Measurements from ENCODE around the gene PCDH9. TPM values are rescaled to one million over a fixed set of nuclear protein-coding genes. Genes with fewer than 3 reads are reported as not detected.

The PCDH9 gene
- polyA plus RNA-seq, 1 of the 3 experiments (the other 2 are of a cell fraction): 1.3 TPM

DNA sequence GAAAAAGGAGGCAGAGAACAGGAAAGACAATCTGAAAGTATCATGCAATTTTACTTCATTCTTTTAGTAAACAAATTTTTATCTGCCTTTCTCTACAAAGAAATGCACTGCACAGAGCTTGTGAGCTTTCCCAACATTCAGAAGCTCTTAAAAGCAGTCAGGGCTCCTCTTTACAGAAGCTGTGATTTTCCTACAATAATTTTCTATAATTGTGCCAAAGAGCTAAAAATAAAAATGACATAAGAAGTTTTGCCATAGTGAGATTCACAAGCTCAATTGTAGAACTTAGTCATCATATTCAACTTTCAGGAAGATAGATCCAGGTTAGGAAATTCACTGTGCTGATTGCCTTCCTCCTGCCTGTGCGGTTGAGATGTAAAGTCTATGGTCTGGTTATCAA, 341.4 kb downstream of the PCDH9 start:
- DNase-seq: no peak
- no peaks in the 10 kb centered on the region for H3K79me2 ChIP-seq (ENCODE audit: insufficient read depth)
- H3K4me1 ChIP-seq (ENCODE audit: control insufficient read depth in 1 of 2, insufficient read depth in 2 of 2, low read depth in 1 of 2, low read length in 1 of 2): peaks cover 0 to 3% of the 10 kb centered on the region in 2 experiments; a peak in 2 of 4 replicates
- no peaks in the 10 kb centered on the region for H3K27me3 ChIP-seq (ENCODE audit: insufficient read depth)
- no peak overlapping the region for H3K4me2 ChIP-seq
- POLR2A ChIA-PET: no interaction called here
- peaks cover 0 to 3% of the 10 kb centered on the region in 2 experiments for H3K36me3 ChIP-seq (replicated peaks in 1 of 2; ENCODE audit: control insufficient read depth in 1 of 2, insufficient read depth in 2 of 2, low read length in 1 of 2)
- no peak for TF ChIP-seq EP300 (IDR thresholded peaks at IDR 0.05; ENCODE audit: borderline replicate concordance in 1 of 2, low read depth in 1 of 2, low read length in 1 of 2)
- TF ChIP-seq RFX5 (IDR thresholded peaks at IDR 0.05; ENCODE audit: low read length): no peak
- no peak for TF ChIP-seq NRF1 (IDR thresholded peaks at IDR 0.05; ENCODE audit: low read depth, low read length)
- H3F3A ChIP-seq (replicated peaks; ENCODE audit: insufficient read depth): no peaks in the 10 kb centered on the region
- H3K9me3 ChIP-seq: no peaks in the 10 kb centered on the region
- no peak overlapping the region for H3K27ac ChIP-seq (ENCODE audit: low read depth in 2 of 2, low read length in 1 of 2)
- no peak overlapping the region for H3K9ac ChIP-seq
- CTCF ChIA-PET: interaction anchor here (0.7 kb wide), 1 partner anchor 11 kb away, joined by 3 read pairs; no protein-coding TSS in a partner anchor
- no peak overlapping the region for H3K4me3 ChIP-seq (ENCODE audit: low read depth in 2 of 2, low read length in 1 of 2)
- H4K20me1 ChIP-seq (ENCODE audit: insufficient read depth): no peaks in the 10 kb centered on the region
- no peak overlapping the region for H2AFZ ChIP-seq (ENCODE audit: low read depth)
- no peaks in the 10 kb centered on the region for H3K9me2 ChIP-seq
- WGBS (ENCODE audit: low lambda C conversion rate): 100% methylated on average over 1 of the region's 1 CpG

DNA sequence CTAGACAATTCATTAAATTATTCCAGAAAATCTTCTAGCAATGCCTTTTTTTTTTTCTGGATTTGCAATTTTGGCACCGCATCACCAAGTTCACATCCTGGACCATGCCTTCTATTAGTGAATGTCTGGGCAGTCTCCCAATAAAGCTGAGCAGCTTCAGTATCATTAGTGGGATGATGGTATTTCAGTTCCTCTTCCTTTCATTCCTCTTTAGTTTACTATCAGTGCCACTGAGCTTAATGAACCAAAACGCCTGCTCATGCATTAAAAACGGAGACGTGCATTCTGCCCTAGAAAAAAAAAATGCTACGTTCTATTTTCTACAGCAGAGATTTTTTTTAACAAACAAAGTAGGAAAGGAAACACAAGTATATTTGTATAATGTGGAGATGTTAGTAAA, 343.0 kb downstream of the PCDH9 start:
- 63% methylated on average over 5 of the region's 5 CpGs for WGBS (ENCODE audit: low lambda C conversion rate)
- H3K4me2 ChIP-seq: no peak overlapping the region
- no peaks in the 10 kb centered on the region for H3K27me3 ChIP-seq (ENCODE audit: insufficient read depth)
- CTCF ChIA-PET: no interaction called here
- peaks cover 0 to 3% of the 10 kb centered on the region in 2 experiments; a peak in 2 of 4 replicates for H3K4me1 ChIP-seq (ENCODE audit: control insufficient read depth in 1 of 2, insufficient read depth in 2 of 2, low read depth in 1 of 2, low read length in 1 of 2)
- no peaks in the 10 kb centered on the region for H3F3A ChIP-seq (replicated peaks; ENCODE audit: insufficient read depth)
- no peaks in the 10 kb centered on the region for H3K36me3 ChIP-seq (replicated peaks in 1 of 2; ENCODE audit: control insufficient read depth in 1 of 2, insufficient read depth in 2 of 2, low read length in 1 of 2)
- DNase-seq: peak; percentile 8
- POLR2A ChIA-PET: no interaction called here
- H3K9me3 ChIP-seq: no peaks in the 10 kb centered on the region
- no peak overlapping the region for H2AFZ ChIP-seq (ENCODE audit: low read depth)
- no peak overlapping the region for H3K27ac ChIP-seq (ENCODE audit: low read depth in 2 of 2, low read length in 1 of 2)
- no peaks in the 10 kb centered on the region for H3K9me2 ChIP-seq
- H4K20me1 ChIP-seq (ENCODE audit: insufficient read depth): no peaks in the 10 kb centered on the region
- no peaks in the 10 kb centered on the region for H3K79me2 ChIP-seq (ENCODE audit: insufficient read depth)
- H3K9ac ChIP-seq: no peak overlapping the region
- no peak overlapping the region for H3K4me3 ChIP-seq (ENCODE audit: low read depth in 2 of 2, low read length in 1 of 2)
- TF ChIP-seq EP300 (IDR thresholded peaks at IDR 0.05; ENCODE audit: borderline replicate concordance in 1 of 2, low read depth in 1 of 2, low read length in 1 of 2) (no peak), CHD2 (IDR thresholded peaks at IDR 0.05; ENCODE audit: low read length, partially characterized antibody) (no peak), MEF2A (IDR thresholded peaks at IDR 0.05; ENCODE audit: borderline replicate concordance, low read depth) (no peak), NRF1 (IDR thresholded peaks at IDR 0.05; ENCODE audit: low read depth, low read length) (no peak), NFIC (IDR thresholded peaks at IDR 0.05; ENCODE audit: borderline replicate concordance) (no peak), RAD21 (IDR thresholded peaks at IDR 0.05; ENCODE audit: low read length) (no peak), FOXM1 (IDR thresholded peaks at IDR 0.05; ENCODE audit: low read depth) (no peak), MXI1 (IDR thresholded peaks at IDR 0.05; ENCODE audit: low read depth, low read length) (no peak), GABPA (IDR thresholded peaks at IDR 0.05; ENCODE audit: low read depth) (no peak), FOSL2 (IDR thresholded peaks at IDR 0.05; ENCODE audit: borderline replicate concordance, low read depth) (no peak), TAF1 (IDR thresholded peaks at IDR 0.05; ENCODE audit: borderline replicate concordance, low read depth, low read length) (no peak), CTCF (IDR thresholded peaks at IDR 0.05) (no peak), RFX5 (IDR thresholded peaks at IDR 0.05; ENCODE audit: low read length) (no peak), GATA2 (CRISPR knock-in tag; IDR thresholded peaks at IDR 0.05) (no peak), FOXJ3 (CRISPR knock-in tag; IDR thresholded peaks at IDR 0.05) (no peak), MAX (IDR thresholded peaks at IDR 0.05; ENCODE audit: low read depth) (no peak), POLR2AphosphoS5 (IDR thresholded peaks at IDR 0.05; ENCODE audit: low read depth, low read length) (no peak), TCF12 (IDR thresholded peaks at IDR 0.05) (no peak), REST (IDR thresholded peaks at IDR 0.05; ENCODE audit: low read depth, low read length) (no peak)
- TF ChIP-seq, protein P1, sequence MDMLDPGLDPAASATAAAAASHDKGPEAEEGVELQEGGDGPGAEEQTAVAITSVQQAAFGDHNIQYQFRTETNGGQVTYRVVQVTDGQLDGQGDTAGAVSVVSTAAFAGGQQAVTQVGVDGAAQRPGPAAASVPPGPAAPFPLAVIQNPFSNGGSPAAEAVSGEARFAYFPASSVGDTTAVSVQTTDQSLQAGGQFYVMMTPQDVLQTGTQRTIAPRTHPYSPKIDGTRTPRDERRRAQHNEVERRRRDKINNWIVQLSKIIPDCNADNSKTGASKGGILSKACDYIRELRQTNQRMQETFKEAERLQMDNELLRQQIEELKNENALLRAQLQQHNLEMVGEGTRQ (IDR thresholded peaks at IDR 0.05; ENCODE audit: borderline replicate concordance, low read depth, low read length): no peak

All from SK-N-SH (cell line).